Melanocyte of skin (primary cell): Measurements from ENCODE around the gene CDH8. TPM values are rescaled to one million over a fixed set of nuclear protein-coding genes. Genes with fewer than 3 reads are reported as not detected.

Source experiments
- total RNA-seq, 2 donors: library from RNA; depleted of rRNA; stranded (reverse); fragments of >200 nt; gene quantifications; 2 replicates each; pipeline ENCODE4 v1.2.3, GENCODE V29; 2012

The CDH8 gene
- total RNA-seq: not detected

GRCh38 chr16:62036101-62036801 lies at the start of gene CDH8:
Gene CDH8, minus strand, starts transcription at chr16:62036438. Its CDS starts 15,035 bp downstream, at chr16:62021403.

